Middle frontal gyrus (tissue), 1 donor: Measurements from ENCODE around the gene RHBDD1.

Experiments
- DNase-seq: peaks from one replicate; pipeline ENCODE4 v3.0.0-alpha.2; 2015; ENCODE audit warnings: low spot score; ENCODE audit errors: extremely low spot score

The RHBDD1 gene

GRCh38 chr2:227025510-227025909 is 189.7 kb downstream of the RHBDD1 start:
- DNase-seq, result no peak

DNA sequence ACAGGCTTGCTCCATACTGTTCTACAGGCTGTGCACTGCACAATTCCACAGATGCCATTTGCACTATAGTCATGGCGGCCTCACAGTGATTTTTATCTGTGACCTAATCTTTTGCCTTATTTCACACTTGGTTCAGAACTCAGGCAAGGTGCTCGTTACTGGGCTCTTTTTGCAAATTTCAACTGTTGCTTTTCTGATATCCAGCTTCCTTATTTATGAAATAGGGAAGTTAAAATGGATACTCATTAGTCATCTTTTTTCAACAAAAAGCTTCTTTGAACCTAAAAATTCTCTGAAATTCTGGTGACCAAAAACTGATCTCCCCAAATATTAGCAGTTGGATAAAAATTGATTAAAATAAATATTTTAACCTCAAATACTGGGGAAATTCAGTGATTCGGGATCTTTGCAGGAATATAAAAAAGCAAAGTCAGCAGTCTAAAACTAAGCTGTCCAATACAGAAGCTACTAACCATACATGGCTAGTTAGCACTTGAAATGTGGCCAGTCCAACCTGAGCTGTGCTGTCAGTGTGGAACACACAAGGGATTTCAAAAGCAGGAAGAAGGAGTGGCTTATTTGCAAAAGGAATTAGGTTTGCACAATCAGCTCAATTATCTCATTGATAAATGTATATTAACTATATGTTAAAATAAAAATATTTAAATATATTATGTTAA is 193.7 kb downstream of the RHBDD1 start:
- DNase-seq, result no peak

- DNase-seq, result no peak
These were observed 194.9 kb downstream of the RHBDD1 start for GRCh38 chr2:227030789-227031188.

DNA sequence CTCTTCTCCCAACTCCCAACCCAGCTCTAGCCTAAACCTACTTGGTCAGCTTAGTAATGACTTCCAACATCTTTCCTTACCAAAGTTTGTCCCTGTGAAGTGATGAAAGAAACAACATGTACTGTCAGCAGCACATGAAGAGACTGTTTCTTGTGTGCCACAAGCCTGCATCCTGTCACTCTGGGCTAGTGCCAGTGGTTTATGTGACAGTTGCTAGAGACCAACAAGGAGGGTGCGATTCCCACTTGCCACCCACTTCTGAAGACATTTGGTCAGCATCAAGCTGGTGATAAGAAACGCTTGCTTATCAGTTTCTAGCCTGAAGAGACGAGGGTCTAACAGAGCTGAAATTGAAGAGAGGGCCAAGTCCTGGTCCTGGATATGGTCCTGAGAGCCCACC is 195.5 kb downstream of the RHBDD1 start:
- no peak for DNase-seq

DNA sequence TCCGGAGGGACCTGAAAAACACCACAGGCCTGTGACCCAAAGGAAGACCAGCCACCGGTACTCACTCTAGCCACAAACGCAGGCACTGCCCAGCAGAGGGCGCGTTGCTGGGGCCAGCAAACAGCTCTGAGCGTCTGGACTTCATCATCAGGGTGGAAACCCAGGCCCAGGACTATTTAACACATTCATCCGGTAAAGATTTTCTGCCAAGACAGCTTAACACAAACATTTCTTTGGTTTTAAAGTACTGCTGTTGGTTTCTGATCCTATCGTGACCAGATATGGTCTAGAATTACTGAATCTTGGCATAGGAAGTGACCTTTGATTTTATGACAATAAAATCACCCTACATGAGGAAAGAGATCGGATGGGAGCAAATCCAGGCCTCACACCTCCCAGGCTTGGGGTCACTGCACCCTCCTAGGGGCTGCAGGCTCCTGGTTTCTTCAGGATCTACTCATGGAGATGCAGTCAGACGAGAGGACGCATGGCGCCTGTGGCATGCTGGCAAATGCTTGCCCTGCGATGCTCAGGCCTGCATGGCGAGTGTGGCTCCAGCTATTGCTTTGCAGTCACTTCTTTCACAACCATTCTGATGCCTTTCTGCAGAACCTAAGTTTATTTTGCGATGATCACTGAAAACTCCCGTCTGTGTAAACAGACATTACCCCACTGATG is 197.8 kb downstream of the RHBDD1 start:
- DNase-seq, result no peak

- DNase-seq, result no peak
These were observed 200.0 kb downstream of the RHBDD1 start for GRCh38 chr2:227035711-227036367.

GRCh38 chr2:227036527-227036926 is 200.7 kb downstream of the RHBDD1 start:
- no peak for DNase-seq

- peak; percentile 9 for DNase-seq
These were observed 202.8 kb downstream of the RHBDD1 start for GRCh38 chr2:227038550-227039189.

- no peak for DNase-seq
These were observed 208.1 kb downstream of the RHBDD1 start for GRCh38 chr2:227043981-227044380.
